Esophagus muscularis mucosa (tissue), 4 donors: ENCODE data around the gene ANKRD62.

ENCODE experiments used
- EP300 ChIP-seq: sonication (generic); formaldehyde crosslinking; IDR thresholded peaks from one replicate; pipeline ENCODE4 v1.6.1; 2017; ENCODE audit warnings: antibody characterized with exemption
- POLR2A ChIP-seq: fragments of 450-650 bp; IDR thresholded peaks from one replicate; pipeline ENCODE4 v1.6.1; 2017; ENCODE audit warnings: antibody characterized with exemption, moderate library complexity, mild to moderate bottlenecking, low read depth
- POLR2AphosphoS5 ChIP-seq, 2 donors: sonication (generic); formaldehyde crosslinking; IDR thresholded peaks; one replicate each; pipeline ENCODE4 v1.6.1; 2017; ENCODE audit warnings: antibody characterized with exemption in 2 of 2
- TF ChIP-seq, protein P1 (sequence below), 3 experiments: fragments of 200-600 bp in 2 of 3; fragments of 450-650 bp in 1 of 3; sonication (generic) in 2 of 3; IDR thresholded peaks; one replicate each; pipeline ENCODE4 v1.5.1; 2017 to 2019; ENCODE audit warnings: antibody characterized with exemption in 3 of 3, mild to moderate bottlenecking in 2 of 3, moderate library complexity in 1 of 3

- TF ChIP-seq POLR2AphosphoS5 (IDR thresholded peaks at IDR 0.05) (no peak), POLR2A (no peak), EP300 (no peak)
- TF ChIP-seq, protein P1, sequence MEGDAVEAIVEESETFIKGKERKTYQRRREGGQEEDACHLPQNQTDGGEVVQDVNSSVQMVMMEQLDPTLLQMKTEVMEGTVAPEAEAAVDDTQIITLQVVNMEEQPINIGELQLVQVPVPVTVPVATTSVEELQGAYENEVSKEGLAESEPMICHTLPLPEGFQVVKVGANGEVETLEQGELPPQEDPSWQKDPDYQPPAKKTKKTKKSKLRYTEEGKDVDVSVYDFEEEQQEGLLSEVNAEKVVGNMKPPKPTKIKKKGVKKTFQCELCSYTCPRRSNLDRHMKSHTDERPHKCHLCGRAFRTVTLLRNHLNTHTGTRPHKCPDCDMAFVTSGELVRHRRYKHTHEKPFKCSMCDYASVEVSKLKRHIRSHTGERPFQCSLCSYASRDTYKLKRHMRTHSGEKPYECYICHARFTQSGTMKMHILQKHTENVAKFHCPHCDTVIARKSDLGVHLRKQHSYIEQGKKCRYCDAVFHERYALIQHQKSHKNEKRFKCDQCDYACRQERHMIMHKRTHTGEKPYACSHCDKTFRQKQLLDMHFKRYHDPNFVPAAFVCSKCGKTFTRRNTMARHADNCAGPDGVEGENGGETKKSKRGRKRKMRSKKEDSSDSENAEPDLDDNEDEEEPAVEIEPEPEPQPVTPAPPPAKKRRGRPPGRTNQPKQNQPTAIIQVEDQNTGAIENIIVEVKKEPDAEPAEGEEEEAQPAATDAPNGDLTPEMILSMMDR (IDR thresholded peaks at IDR 0.05) = no peak
Observed at GRCh38 chr18:12113999-12114646, 20.5 kb downstream of the ANKRD62 start.
